ENCODE results near the gene RHOB. TPM values are rescaled to one million over a fixed set of nuclear protein-coding genes. Genes with fewer than 3 reads are reported as not detected.

Gene RHOB
- total and polyA plus RNA-seq, 2 of the 13 experiments (the other 11 are each of a cell fraction or from before 2014, with no cell fraction given): 192 to 268 TPM

- TF ChIP-seq TEF (CRISPR knock-in tag; IDR thresholded peaks at IDR 0.05): no peak
- no peak for TF ChIP-seq NR2F6 (IDR thresholded peaks at IDR 0.05)
- no peak; the same call in 1 of the 2 replicates for TF ChIP-seq NR2F6 (CRISPR knock-in tag; IDR thresholded peaks at IDR 0.05)
- 0 out of 2 replicates have a peak, but pooled peaks have one; percentile 27 for TF ChIP-seq REPIN1 (CRISPR knock-in tag; IDR thresholded peaks at IDR 0.05; ENCODE audit: borderline replicate concordance, low read depth)
- 0 out of 2 replicates have a peak, but pooled peaks have one; percentile 10 for TF ChIP-seq NCOA2 (CRISPR knock-in tag; IDR thresholded peaks at IDR 0.05)
- no peak for TF ChIP-seq ZNF652 (CRISPR knock-in tag; IDR thresholded peaks at IDR 0.05; ENCODE audit: borderline replicate concordance, low read depth)
- TF ChIP-seq PITX1 (CRISPR knock-in tag; IDR thresholded peaks at IDR 0.05): no peak
- TF ChIP-seq THRA (CRISPR knock-in tag; IDR thresholded peaks at IDR 0.05; ENCODE audit: borderline replicate concordance): 0 out of 2 replicates have a peak, but pooled peaks have one; percentile 19
- TF ChIP-seq ZMYM4 (CRISPR knock-in tag; IDR thresholded peaks at IDR 0.05): no peak
- TF ChIP-seq RBM22 (optimal IDR thresholded peaks at IDR 0.05; ENCODE audit: low read length): no peak
- no peak for TF ChIP-seq ZNF570 (CRISPR knock-in tag; IDR thresholded peaks at IDR 0.05; ENCODE audit: borderline replicate concordance)
- TF ChIP-seq PPARG (CRISPR knock-in tag; conservative IDR thresholded peaks at IDR 0.05): 0 out of 2 replicates have a peak, but pooled peaks have one; percentile 52
- no peak for TF ChIP-seq ZNF264 (CRISPR knock-in tag; IDR thresholded peaks at IDR 0.05)
- TF ChIP-seq ZMAT3 (CRISPR knock-in tag; conservative IDR thresholded peaks at IDR 0.05): no peak
- no peak for TF ChIP-seq ZFX (CRISPR knock-in tag; IDR thresholded peaks at IDR 0.05; ENCODE audit: low read depth)
- TF ChIP-seq MIXL1 (CRISPR knock-in tag; IDR thresholded peaks at IDR 0.05): no peak
- no peak for TF ChIP-seq RBM39 (IDR thresholded peaks at IDR 0.05; ENCODE audit: low read depth, low read length, poor library complexity, severe bottlenecking)
- TF ChIP-seq JUNB (CRISPR knock-in tag; IDR thresholded peaks at IDR 0.05; ENCODE audit: borderline replicate concordance): no peak
- TF ChIP-seq KLF12 (CRISPR knock-in tag; IDR thresholded peaks at IDR 0.05; ENCODE audit: borderline replicate concordance): no peak
- TF ChIP-seq DNMT3B (CRISPR knock-in tag; conservative IDR thresholded peaks at IDR 0.05): no peak
- TF ChIP-seq KLF16 (CRISPR knock-in tag; IDR thresholded peaks at IDR 0.05): peak in 1 of 2 experiments; percentile 51; a peak in 1 of 4 replicates
- TF ChIP-seq ZBTB46 (CRISPR knock-in tag; IDR thresholded peaks at IDR 0.05; ENCODE audit: borderline replicate concordance): no peak
- TF ChIP-seq CREBL2 (CRISPR knock-in tag; IDR thresholded peaks at IDR 0.05; ENCODE audit: borderline replicate concordance): no peak
- TF ChIP-seq ZNF607 (CRISPR knock-in tag; IDR thresholded peaks at IDR 0.05; ENCODE audit: borderline replicate concordance): no peak
- TF ChIP-seq SNAI1 (CRISPR knock-in tag; IDR thresholded peaks at IDR 0.05; ENCODE audit: borderline replicate concordance): no peak
These were observed 27.8 kb upstream of the RHOB start (continued) for GRCh38 chr2:20419007-20419576.
